ENCODE data around the gene KRT7.

KRT7 gene

DNA sequence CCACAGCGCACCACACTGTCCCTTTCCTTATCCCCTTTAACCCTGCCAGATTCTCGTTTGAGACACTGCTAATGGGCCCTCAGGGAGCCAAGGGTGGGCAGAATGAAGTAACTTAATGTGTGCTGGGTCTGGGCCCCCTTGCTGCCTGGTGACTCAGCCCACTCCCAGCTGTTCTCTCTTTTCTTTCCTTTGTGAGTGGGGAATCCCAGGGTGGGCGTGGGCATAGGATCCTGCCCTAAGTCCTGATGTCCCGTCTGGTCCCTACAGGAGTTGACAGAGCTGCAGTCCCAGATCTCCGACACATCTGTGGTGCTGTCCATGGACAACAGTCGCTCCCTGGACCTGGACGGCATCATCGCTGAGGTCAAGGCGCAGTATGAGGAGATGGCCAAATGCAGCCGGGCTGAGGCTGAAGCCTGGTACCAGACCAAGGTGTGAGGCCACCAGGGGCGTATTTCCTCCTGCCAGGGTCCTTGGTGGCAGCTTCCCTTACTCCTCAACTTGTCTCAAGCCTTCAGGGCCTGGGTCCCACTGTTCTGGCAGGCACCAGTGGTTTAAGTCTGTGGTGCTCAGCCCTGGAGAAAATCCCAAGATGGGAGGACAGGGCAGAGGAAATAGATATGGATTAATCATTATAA, 8.3 kb downstream of the KRT7 start:
- no peak for TF ChIP-seq CTCF (conservative IDR thresholded peaks at IDR 0.05; ENCODE audit: low read length)
- TF ChIP-seq EZH2phosphoT487 (IDR thresholded peaks at IDR 0.05; ENCODE audit: borderline replicate concordance), result no peak
- H3K9ac ChIP-seq (ENCODE audit: low read depth, low read length, poor library complexity, severe bottlenecking), result no peak overlapping the region
- no peaks in the 10 kb centered on the region for H3K27me3 ChIP-seq (ENCODE audit: insufficient read depth, low read length, poor library complexity, severe bottlenecking)
- no peaks in the 10 kb centered on the region for H3K4me1 ChIP-seq (ENCODE audit: insufficient read depth, low read length, poor library complexity, severe bottlenecking)
- no peaks in the 10 kb centered on the region for H3K36me3 ChIP-seq (ENCODE audit: insufficient read depth, low read length)
- H3K4me3 ChIP-seq (ENCODE audit: low read length, poor library complexity, severe bottlenecking), result no peak overlapping the region
- no peaks in the 10 kb centered on the region for H3K9me2 ChIP-seq (replicated peaks; ENCODE audit: low read depth, low read length)
- no peaks in the 10 kb centered on the region for H3F3A ChIP-seq (ENCODE audit: low read depth)
- H4K20me1 ChIP-seq (ENCODE audit: insufficient read depth, low read length, poor library complexity, severe bottlenecking), result no peaks in the 10 kb centered on the region
- H2AFZ ChIP-seq (ENCODE audit: low read length), result no peak overlapping the region
- H3K4me2 ChIP-seq (ENCODE audit: low read depth, low read length, poor library complexity, severe bottlenecking), result no peak overlapping the region
- no peaks in the 10 kb centered on the region for H3K79me2 ChIP-seq (ENCODE audit: insufficient read depth, low read length)
- no peaks in the 10 kb centered on the region for H3K9me3 ChIP-seq (ENCODE audit: insufficient read depth, low read depth, low read length)

DNA sequence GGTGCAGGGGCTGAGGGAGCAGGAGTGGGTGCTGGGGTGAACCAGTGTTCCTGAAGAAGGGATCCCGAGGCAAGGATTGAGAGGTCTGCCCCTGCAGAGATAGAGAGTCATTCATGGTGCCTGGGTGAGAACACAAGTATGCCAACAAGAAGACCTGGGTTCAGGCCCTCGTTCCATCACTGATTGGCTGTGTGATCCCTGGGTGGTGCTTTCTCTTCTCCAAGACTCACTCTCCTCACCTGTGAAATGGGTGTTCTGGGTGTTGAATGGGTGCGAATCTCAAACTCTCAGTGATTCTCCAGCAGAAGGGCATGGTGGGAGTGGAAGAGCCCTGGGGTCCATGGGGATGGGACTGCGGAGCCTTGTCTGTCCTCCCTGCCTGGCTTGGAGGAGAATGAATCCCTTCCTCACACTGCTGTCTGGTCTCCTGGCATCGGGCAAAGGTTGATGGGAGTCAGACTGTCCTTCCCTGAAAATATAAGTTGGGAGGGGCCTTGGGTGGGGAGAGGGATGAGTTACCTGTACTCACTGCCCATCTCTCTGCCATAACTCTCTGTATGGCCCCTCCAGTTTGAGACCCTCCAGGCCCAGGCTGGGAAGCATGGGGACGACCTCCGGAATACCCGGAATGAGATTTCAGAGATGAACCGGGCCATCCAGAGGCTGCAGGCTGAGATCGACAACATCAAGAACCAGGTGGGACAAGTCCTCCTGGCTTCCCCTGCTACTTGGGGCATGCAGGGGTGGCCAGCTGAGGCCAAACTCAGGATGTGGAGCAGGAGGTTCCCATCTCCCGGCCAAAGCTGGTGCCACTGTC, 9.6 kb downstream of the KRT7 start:
- Histone ChIP-seq H3K4me2 (ENCODE audit: low read depth, low read length, poor library complexity, severe bottlenecking) (no peak overlapping the region), H2AFZ (ENCODE audit: low read length) (no peak overlapping the region), H3K4me1 (ENCODE audit: insufficient read depth, low read length, poor library complexity, severe bottlenecking) (no peaks in the 10 kb centered on the region), H3K36me3 (ENCODE audit: insufficient read depth, low read length) (no peaks in the 10 kb centered on the region), H4K20me1 (ENCODE audit: insufficient read depth, low read length, poor library complexity, severe bottlenecking) (no peaks in the 10 kb centered on the region), H3K9me2 (replicated peaks; ENCODE audit: low read depth, low read length) (no peaks in the 10 kb centered on the region), H3F3A (ENCODE audit: low read depth) (no peaks in the 10 kb centered on the region), H3K9me3 (ENCODE audit: insufficient read depth, low read depth, low read length) (no peaks in the 10 kb centered on the region), H3K27me3 (ENCODE audit: insufficient read depth, low read length, poor library complexity, severe bottlenecking) (no peaks in the 10 kb centered on the region), H3K4me3 (ENCODE audit: low read length, poor library complexity, severe bottlenecking) (no peak overlapping the region), H3K9ac (ENCODE audit: low read depth, low read length, poor library complexity, severe bottlenecking) (no peak overlapping the region), H3K79me2 (ENCODE audit: insufficient read depth, low read length) (no peaks in the 10 kb centered on the region)
- TF ChIP-seq EZH2phosphoT487 (IDR thresholded peaks at IDR 0.05; ENCODE audit: borderline replicate concordance) (no peak), CTCF (conservative IDR thresholded peaks at IDR 0.05; ENCODE audit: low read length) (no peak)

DNA sequence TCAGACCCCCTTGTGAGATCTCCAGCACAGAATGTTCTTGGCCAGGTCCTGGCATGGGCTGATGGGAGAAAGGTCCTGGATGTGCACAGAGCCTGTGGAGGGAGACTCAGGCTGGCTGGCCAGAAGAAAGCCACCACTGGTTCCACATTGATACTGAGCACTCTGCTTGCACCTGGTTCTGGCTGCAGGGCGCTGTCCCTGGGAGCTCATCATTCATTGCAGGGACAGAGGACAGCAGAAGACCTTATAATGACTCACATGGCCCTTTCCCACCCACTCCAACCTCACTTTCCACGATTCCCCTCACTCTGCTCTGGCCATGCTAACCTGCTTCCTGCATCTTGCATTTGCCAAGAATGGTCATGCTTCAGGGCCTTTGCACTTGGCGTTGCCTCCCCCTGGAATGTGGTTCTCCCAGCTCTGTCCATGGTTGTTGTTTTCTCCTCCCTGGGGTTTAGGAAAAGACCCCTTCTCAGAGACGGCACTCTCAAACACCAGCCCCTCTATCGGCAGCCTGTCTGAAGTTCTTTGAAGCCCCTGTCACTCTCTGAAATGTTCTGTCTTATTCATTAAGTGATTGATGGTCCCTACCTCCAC, 10.3 kb downstream of the KRT7 start:
- no peak overlapping the region for H3K4me3 ChIP-seq (ENCODE audit: low read length, poor library complexity, severe bottlenecking)
- H2AFZ ChIP-seq (ENCODE audit: low read length), result no peak overlapping the region
- H3K9ac ChIP-seq (ENCODE audit: low read depth, low read length, poor library complexity, severe bottlenecking), result no peak overlapping the region
- no peaks in the 10 kb centered on the region for H4K20me1 ChIP-seq (ENCODE audit: insufficient read depth, low read length, poor library complexity, severe bottlenecking)
- no peaks in the 10 kb centered on the region for H3K36me3 ChIP-seq (ENCODE audit: insufficient read depth, low read length)
- no peaks in the 10 kb centered on the region for H3K9me2 ChIP-seq (replicated peaks; ENCODE audit: low read depth, low read length)
- H3K27me3 ChIP-seq (ENCODE audit: insufficient read depth, low read length, poor library complexity, severe bottlenecking), result no peaks in the 10 kb centered on the region
- H3K79me2 ChIP-seq (ENCODE audit: insufficient read depth, low read length), result no peaks in the 10 kb centered on the region
- H3K4me2 ChIP-seq (ENCODE audit: low read depth, low read length, poor library complexity, severe bottlenecking), result no peak overlapping the region
- H3K9me3 ChIP-seq (ENCODE audit: insufficient read depth, low read depth, low read length), result no peaks in the 10 kb centered on the region
- no peaks in the 10 kb centered on the region for H3F3A ChIP-seq (ENCODE audit: low read depth)
- no peaks in the 10 kb centered on the region for H3K4me1 ChIP-seq (ENCODE audit: insufficient read depth, low read length, poor library complexity, severe bottlenecking)
- TF ChIP-seq CTCF (conservative IDR thresholded peaks at IDR 0.05; ENCODE audit: low read length) (no peak), EZH2phosphoT487 (IDR thresholded peaks at IDR 0.05; ENCODE audit: borderline replicate concordance) (no peak)

All from Loucy (cell line).